ENCODE measurements around the gene TEN1. TPM values are rescaled to one million over a fixed set of nuclear protein-coding genes. Genes with fewer than 3 reads are reported as not detected.

The TEN1 gene
- total RNA-seq, 1 experiment from 2014 or later: 19.3 TPM

DNA sequence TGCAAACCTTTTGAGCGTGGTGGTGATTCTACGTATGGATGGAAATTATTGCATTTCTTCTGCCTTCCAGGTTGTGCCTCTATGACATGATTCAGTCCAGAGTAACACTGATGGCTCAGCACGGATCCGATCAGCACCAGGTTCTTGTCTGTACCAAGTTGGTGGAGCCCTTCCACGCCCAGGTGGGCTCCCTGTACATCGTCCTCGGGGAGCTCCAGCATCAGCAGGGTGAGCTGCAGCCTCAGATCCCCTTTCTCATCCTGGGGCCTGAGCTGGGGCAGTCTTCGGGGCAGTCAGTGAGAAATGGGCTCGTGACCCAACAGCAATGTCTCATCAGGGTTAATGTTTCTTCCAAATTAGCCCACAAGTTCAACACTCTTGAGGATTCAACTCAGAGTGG is 12.4 kb downstream of the TEN1 start:
- Mint-ChIP-seq H3K36me3 (ENCODE audit: insufficient read depth in 1 of 3, low read depth in 3 of 3) (peaks cover 14 to 44% (median 33%) of the 10 kb centered on the region in 3 experiments; a peak in 6 of 7 replicates), H3K27me3 (ENCODE audit: low read depth) (no peaks in the 10 kb centered on the region), H3K9me3 (no peaks in the 10 kb centered on the region), H3K27ac (no peak overlapping the region; a peak in 1 of 7 replicates), H3K4me1 (no peaks in the 10 kb centered on the region), H3K4me3 (no peak overlapping the region)
- Histone ChIP-seq H3K23ac (ENCODE audit: insufficient read length, low read depth, low read length) (no peak overlapping the region), H3K18ac (ENCODE audit: insufficient read length, low read depth, low read length) (no peak overlapping the region), H2BK12ac (ENCODE audit: insufficient read length, low read depth, low read length) (no peak overlapping the region), H2BK5ac (ENCODE audit: insufficient read length, low read length) (no peak overlapping the region), H4K8ac (replicated peaks; ENCODE audit: insufficient read length, low read depth, low read length) (no peak overlapping the region), H3K23me2 (ENCODE audit: insufficient read length, low read depth, low read length, poor library complexity, severe bottlenecking) (no peaks in the 10 kb centered on the region), H3K56ac (ENCODE audit: insufficient read length, low read depth, low read length) (no peak overlapping the region), H2AFZ (ENCODE audit: low read length) (no peak overlapping the region), H2BK15ac (ENCODE audit: low read depth, low read length) (no peak overlapping the region), H2AK5ac (ENCODE audit: insufficient read length, low read length) (no peak overlapping the region), H2BK20ac (ENCODE audit: low read depth, low read length, poor library complexity, severe bottlenecking) (no peak overlapping the region), H3K79me1 (ENCODE audit: insufficient read depth, low read depth, low read length, poor library complexity, severe bottlenecking) (no peaks in the 10 kb centered on the region), H3K4me2 (ENCODE audit: insufficient read depth, insufficient read length, low read length) (no peak overlapping the region), H2BK120ac (ENCODE audit: low read depth, low read length, poor library complexity, severe bottlenecking) (no peak overlapping the region), H4K91ac (ENCODE audit: insufficient read length, low read depth, low read length) (no peak overlapping the region), H4K20me1 (ENCODE audit: control insufficient read depth, insufficient read depth, insufficient read length) (no peaks in the 10 kb centered on the region), H3K27ac (ENCODE audit: insufficient read length, low read depth, low read length) (no peak overlapping the region), H3K9me3 (ENCODE audit: control insufficient read depth, low read depth, low read length) (no peaks in the 10 kb centered on the region), H3K4ac (ENCODE audit: low read depth, low read length) (no peak overlapping the region), H3K9ac (ENCODE audit: extremely low read depth, insufficient read length, low read length) (no peak overlapping the region), H3K79me2 (ENCODE audit: insufficient read depth, low read length) (no peaks in the 10 kb centered on the region), H3K14ac (ENCODE audit: insufficient read depth, low read length) (no peak overlapping the region), H3K27me3 (ENCODE audit: insufficient read depth, low read length) (no peaks in the 10 kb centered on the region), H4K5ac (ENCODE audit: insufficient read length, low read depth, low read length) (no peak overlapping the region), H3K4me1 (ENCODE audit: insufficient read depth, low read length) (no peaks in the 10 kb centered on the region), H3T11ph (ENCODE audit: low read length) (no peak overlapping the region)
- no peak for TF ChIP-seq CTCF (conservative IDR thresholded peaks at IDR 0.05)
- WGBS (ENCODE audit: extremely low coverage, insufficient read length, low lambda C conversion rate): no CpG with 5 or more reads among the region's 9 CpGs
- no peak for DNase-seq

All from H9 (cell line).